CD8-positive, alpha-beta memory T cell (primary cell): ENCODE results near the gene PRKAG2. TPM values are rescaled to one million over a fixed set of nuclear protein-coding genes. Genes with fewer than 3 reads are reported as not detected.
A peak's percentile ranks its signal among the peaks of the same experiment; 100 is the strongest.
"Not testable (repeated sequence)": the region's sequence is repeated elsewhere in the genome, so short reads cannot be mapped to it uniquely, and the experiment has no call there.

Experiments used
- CTCF ChIA-PET: fragments of 350-600 bp; sonication (Branson Sonifier 250); formaldehyde crosslinking; loops from one replicate; lab custom pipeline; 2021; ENCODE audit warnings: antibody characterized with exemption; lab: Charles Lee
- POLR2A ChIA-PET: fragments of 350-600 bp; sonication (Branson Sonifier 250); formaldehyde crosslinking; loops from one replicate; lab custom pipeline; 2021; ENCODE audit warnings: antibody characterized with exemption; lab: Charles Lee
- DNase-seq, 5 donors: peaks; one replicate each; pipeline versions ENCODE4 v3.0.0 to v3.0.0-alpha.2; 2020 to 2022; ENCODE audit warnings: mixed read lengths in 1 of 5
- H3K27ac ChIP-seq: one replicate; pipeline ENCODE4 v1.7.0; 2013; ENCODE audit warnings: low read depth, mild to moderate bottlenecking, low read length, moderate library complexity
- H3K27me3 ChIP-seq: 2 replicates; pipeline ENCODE4 v1.7.0; 2013; ENCODE audit warnings: low read length, mild to moderate bottlenecking; ENCODE audit not compliant: insufficient read depth, poor library complexity, severe bottlenecking
- H3K36me3 ChIP-seq: 2 replicates; pipeline ENCODE4 v1.7.0; 2013; ENCODE audit warnings: mild to moderate bottlenecking, low read length, moderate library complexity; ENCODE audit not compliant: insufficient read depth
- H3K4me1 ChIP-seq: 2 replicates; pipeline ENCODE4 v1.7.0; 2013; ENCODE audit warnings: mild to moderate bottlenecking, low read length, moderate library complexity; ENCODE audit not compliant: insufficient read depth
- H3K4me3 ChIP-seq: 2 replicates; pipeline ENCODE4 v1.7.0; 2013; ENCODE audit warnings: mild to moderate bottlenecking, low read length
- H3K9me3 ChIP-seq: 2 replicates; pipeline ENCODE4 v1.7.0; 2013; ENCODE audit warnings: mild to moderate bottlenecking, low read length
- H3K27ac Mint-ChIP-seq, 8 donors: one replicate each; pipeline ENCODE4 v1.8.0; 2020 to 2021; ENCODE audit warnings: mixed read lengths in 8 of 8, mild to moderate bottlenecking in 6 of 8, inconsistent platforms in 3 of 8, moderate library complexity in 3 of 8
- H3K27me3 Mint-ChIP-seq, 2 donors: one replicate each; pipeline ENCODE4 v1.8.0; 2020 to 2021; ENCODE audit warnings: mixed read lengths in 2 of 2, mild to moderate bottlenecking in 1 of 2, moderate library complexity in 1 of 2
- H3K36me3 Mint-ChIP-seq, 3 donors: one replicate each; pipeline ENCODE4 v1.8.0; 2020 to 2021; ENCODE audit warnings: mixed read lengths in 3 of 3, inconsistent platforms in 1 of 3, mild to moderate bottlenecking in 1 of 3
- H3K4me1 Mint-ChIP-seq, 3 donors: one replicate each; pipeline ENCODE4 v1.8.0; 2020 to 2021; ENCODE audit warnings: mixed read lengths in 3 of 3, inconsistent platforms in 1 of 3, mild to moderate bottlenecking in 1 of 3
- H3K4me3 Mint-ChIP-seq, 7 donors: one replicate each; pipeline ENCODE4 v1.8.0; 2020 to 2021; ENCODE audit warnings: mixed read lengths in 7 of 7, mild to moderate bottlenecking in 6 of 7, moderate library complexity in 4 of 7, inconsistent platforms in 2 of 7
- H3K9me3 Mint-ChIP-seq, 5 donors: one replicate each; pipeline ENCODE4 v1.8.0; 2020 to 2022; ENCODE audit warnings: mixed read lengths in 5 of 5, mild to moderate bottlenecking in 3 of 5, moderate library complexity in 2 of 5, inconsistent platforms in 1 of 5
- polyA plus RNA-seq: library from polyadenylated mRNA; unstranded; fragments of 300-500 nt; fragmentation: Illumina TruSeq; gene quantifications from one replicate; pipeline ENCODE4 v1.2.3, GENCODE V29; 2021
- total RNA-seq, 2 experiments: library from RNA; stranded (reverse); gene quantifications; one replicate each; pipeline ENCODE4 v1.2.3, GENCODE V29; 2021

The PRKAG2 gene
- total and polyA plus RNA-seq, 3 experiments from 2014 or later = 23.1 to 31.4 (median 27.2) TPM

GRCh38 chr7:151754688-151755130, 122.2 kb downstream of the PRKAG2 start:
- peak overlapping the region in 3 of 8 donors; percentile 32 to 89 (median 83) for H3K27ac Mint-ChIP-seq
- Histone ChIP-seq H3K36me3 (no peaks in the 10 kb centered on the region), H3K9me3 (no peaks in the 10 kb centered on the region), H3K27me3 (no peaks in the 10 kb centered on the region), H3K4me3 (no peak overlapping the region), H3K27ac (no peak overlapping the region), H3K4me1 (peaks cover 27% of the 10 kb centered on the region)
- CTCF ChIA-PET = no interaction called here
- H3K4me1 Mint-ChIP-seq = peaks cover 20 to 34% (median 26%) of the 10 kb centered on the region in 3 donors
- no peak overlapping the region for H3K4me3 Mint-ChIP-seq
- POLR2A ChIA-PET = no interaction called here
- peaks cover 0 to 2% of the 10 kb centered on the region in 2 donors for H3K27me3 Mint-ChIP-seq
- DNase-seq = no peak
- no peaks in the 10 kb centered on the region for H3K9me3 Mint-ChIP-seq
- peaks cover 7 to 9% (median 9%) of the 10 kb centered on the region in 3 donors for H3K36me3 Mint-ChIP-seq

GRCh38 chr7:151754142-151754590, 122.7 kb downstream of the PRKAG2 start:
- POLR2A ChIA-PET = no interaction called here
- no peaks in the 10 kb centered on the region for H3K9me3 Mint-ChIP-seq

GRCh38 chr7:151752816-151753595, 123.9 kb downstream of the PRKAG2 start:
- Mint-ChIP-seq H3K36me3 (peaks cover 7 to 12% (median 7%) of the 10 kb centered on the region in 3 donors), H3K4me1 (peaks cover 16 to 31% (median 20%) of the 10 kb centered on the region in 3 donors), H3K4me3 (no peak overlapping the region), H3K9me3 (no peaks in the 10 kb centered on the region), H3K27me3 (no peaks in the 10 kb centered on the region), H3K27ac (peak overlapping the region in 2 of 8 donors; percentile 24 to 67)
- Histone ChIP-seq H3K27me3 (no peaks in the 10 kb centered on the region), H3K36me3 (no peaks in the 10 kb centered on the region), H3K4me1 (peaks cover 19% of the 10 kb centered on the region), H3K9me3 (no peaks in the 10 kb centered on the region), H3K4me3 (no peak overlapping the region), H3K27ac (no peak overlapping the region)
- DNase-seq = no peak
- ChIA-PET POLR2A (no interaction called here), CTCF (no interaction called here)

More at GRCh38 chr7:151754142-151754590, 122.7 kb downstream of the PRKAG2 start:
- Mint-ChIP-seq H3K4me3 (no peak overlapping the region), H3K27ac (no peak overlapping the region), H3K4me1 (peaks cover 16 to 31% (median 20%) of the 10 kb centered on the region in 3 donors), H3K36me3 (peaks cover 7 to 12% (median 9%) of the 10 kb centered on the region in 3 donors), H3K27me3 (peaks cover 0 to under 1% of the 10 kb centered on the region in 2 donors)
- H3K4me3 ChIP-seq = no peak overlapping the region
- H3K27ac ChIP-seq = no peak overlapping the region
- H3K27me3 ChIP-seq = no peaks in the 10 kb centered on the region
- H3K4me1 ChIP-seq = peaks cover 21% of the 10 kb centered on the region
- CTCF ChIA-PET = no interaction called here
- H3K9me3 ChIP-seq = no peaks in the 10 kb centered on the region
- H3K36me3 ChIP-seq = no peaks in the 10 kb centered on the region
- no peak for DNase-seq

GRCh38 chr7:151752037-151752436, 124.9 kb downstream of the PRKAG2 start:
- Mint-ChIP-seq H3K27ac (no peak overlapping the region), H3K27me3 (no peaks in the 10 kb centered on the region), H3K36me3 (peaks cover 7 to 12% (median 7%) of the 10 kb centered on the region in 3 donors), H3K4me1 (peaks cover 14 to 26% (median 20%) of the 10 kb centered on the region in 3 donors), H3K9me3 (no peaks in the 10 kb centered on the region), H3K4me3 (no peak overlapping the region)
- no peaks in the 10 kb centered on the region for H3K36me3 ChIP-seq
- DNase-seq = no peak
- ChIA-PET POLR2A (no interaction called here), CTCF (interaction anchor here (1.0 kb wide), 1 partner anchor 8 kb away, joined by 4 read pairs; no protein-coding TSS in a partner anchor)
- H3K27me3 ChIP-seq = no peaks in the 10 kb centered on the region
- H3K27ac ChIP-seq = no peak overlapping the region
- H3K4me3 ChIP-seq = no peak overlapping the region
- H3K4me1 ChIP-seq = peaks cover 19% of the 10 kb centered on the region
- no peaks in the 10 kb centered on the region for H3K9me3 ChIP-seq

- ChIA-PET POLR2A (no interaction called here), CTCF (interaction anchor here (1.6 kb wide), 1 partner anchor 117 kb away, joined by 4 read pairs; no protein-coding TSS in a partner anchor)
- no peak for DNase-seq
- Histone ChIP-seq H3K27ac (no peak overlapping the region), H3K36me3 (no peaks in the 10 kb centered on the region), H3K4me1 (no peaks in the 10 kb centered on the region), H3K27me3 (no peaks in the 10 kb centered on the region), H3K4me3 (no peak overlapping the region), H3K9me3 (no peaks in the 10 kb centered on the region)
- peaks cover 0 to 1% of the 10 kb centered on the region in 2 donors for H3K27me3 Mint-ChIP-seq
- H3K36me3 Mint-ChIP-seq = peaks cover 6 to 16% (median 7%) of the 10 kb centered on the region in 3 donors
- H3K27ac Mint-ChIP-seq = peak overlapping the region in 1 of 8 donors; percentile 23
- H3K4me1 Mint-ChIP-seq = peaks cover under 1 to 10% (median 5%) of the 10 kb centered on the region in 3 donors
- peak overlapping the region in 1 of 7 donors; percentile 52 for H3K4me3 Mint-ChIP-seq
- no peaks in the 10 kb centered on the region for H3K9me3 Mint-ChIP-seq
Observed at GRCh38 chr7:151748733-151749132, 128.2 kb downstream of the PRKAG2 start.

GRCh38 chr7:151748021-151748420, 128.9 kb downstream of the PRKAG2 start:
- H3K4me3 Mint-ChIP-seq, H3K27ac ChIP-seq, H3K27ac Mint-ChIP-seq, H3K27me3 Mint-ChIP-seq, DNase-seq, H3K9me3 ChIP-seq, POLR2A ChIA-PET, H3K4me1 ChIP-seq, H3K36me3 ChIP-seq, H3K4me3 ChIP-seq, H3K27me3 ChIP-seq, H3K9me3 Mint-ChIP-seq: not testable (repeated sequence)
- Mint-ChIP-seq H3K4me1 (peaks cover 8 to 16% (median 10%) of the 10 kb centered on the region in 3 donors), H3K36me3 (peaks cover 7 to 20% (median 10%) of the 10 kb centered on the region in 3 donors)
- CTCF ChIA-PET = interaction anchor here (1.6 kb wide), 1 partner anchor 116 kb away, joined by 4 read pairs; no protein-coding TSS in a partner anchor

- no peak overlapping the region for H3K4me3 ChIP-seq
- Mint-ChIP-seq H3K36me3 (peaks cover 0 to 18% (median 6%) of the 10 kb centered on the region in 3 donors), H3K9me3 (no peaks in the 10 kb centered on the region), H3K27me3 (peaks cover 0 to 3% of the 10 kb centered on the region in 2 donors), H3K4me1 (peaks cover 8 to 19% (median 15%) of the 10 kb centered on the region in 3 donors), H3K27ac (no peak overlapping the region), H3K4me3 (no peak overlapping the region)
- no peaks in the 10 kb centered on the region for H3K36me3 ChIP-seq
- no peaks in the 10 kb centered on the region for H3K27me3 ChIP-seq
- H3K9me3 ChIP-seq = no peaks in the 10 kb centered on the region
- no peak for DNase-seq
- CTCF ChIA-PET = interaction anchor here (1.5 to 2.0 kb wide), 2 partner anchors 17 to 37 kb away, joined by 4 to 7 read pairs; no protein-coding TSS in a partner anchor
- H3K27ac ChIP-seq = no peak overlapping the region
- H3K4me1 ChIP-seq = no peaks in the 10 kb centered on the region
- POLR2A ChIA-PET = no interaction called here
Observed at GRCh38 chr7:151745706-151746105, 131.2 kb downstream of the PRKAG2 start.
